HG02870 (cell line): Measurements from ENCODE around the gene DCDC2C.
"Not testable (repeated sequence)": the region's sequence is repeated elsewhere in the genome, so short reads cannot be mapped to it uniquely, and the experiment has no call there.

Source experiments
- ATAC-seq: cut with Tn5 transposase; IDR thresholded peaks from one replicate; pipeline ENCODE4 v1.9.1; 2021; ENCODE audit warnings: mild to moderate bottlenecking, moderate library complexity; ENCODE audit not compliant: unreplicated experiment

The DCDC2C gene

DNA sequence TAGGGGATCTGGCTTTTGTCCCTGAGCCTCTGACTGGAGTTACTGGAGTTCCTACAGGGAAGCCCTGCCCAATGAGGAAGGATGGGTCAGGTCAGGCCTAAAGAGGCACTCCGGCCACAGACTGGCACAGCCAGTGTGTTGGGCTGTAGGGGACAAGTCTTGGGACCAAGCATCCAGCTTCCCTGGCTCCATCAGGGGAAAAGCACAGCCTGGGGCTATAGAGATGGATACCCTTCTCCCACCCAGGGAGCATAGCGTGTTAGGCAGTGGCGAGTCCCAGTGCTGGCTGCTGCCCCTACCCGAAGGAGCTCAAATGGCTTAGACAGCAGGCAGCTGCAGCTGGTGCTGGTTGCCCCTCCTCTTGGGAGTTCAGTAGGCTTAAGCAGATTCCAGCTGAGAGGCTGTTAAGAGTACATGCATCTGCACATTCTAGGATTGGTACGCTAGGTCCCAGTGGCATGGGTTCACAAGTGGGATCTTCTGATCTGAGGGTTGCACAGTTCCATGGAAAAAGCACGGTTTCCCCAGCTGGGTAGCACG, 111.4 kb downstream of the DCDC2C start:
- no peak for ATAC-seq

DNA sequence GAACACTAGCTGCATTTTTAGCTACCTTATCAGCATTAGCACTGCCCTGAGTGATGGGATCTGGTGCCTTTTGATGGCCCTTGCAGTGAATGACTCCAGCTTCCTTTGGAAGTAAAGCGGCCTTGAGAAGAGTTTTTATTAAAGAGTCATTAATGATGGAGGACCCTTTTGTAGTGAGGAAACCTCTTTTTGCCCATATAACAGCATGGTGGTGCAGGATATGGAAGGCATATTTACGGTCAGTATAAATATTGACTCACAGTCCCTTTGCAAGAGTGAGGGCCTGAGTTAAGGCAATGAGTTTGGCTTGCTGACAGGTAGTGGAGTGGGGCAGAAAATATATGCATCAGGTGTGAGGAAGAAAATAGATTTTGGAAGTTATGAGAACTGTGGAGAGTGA, 113.8 kb downstream of the DCDC2C start:
- not testable (repeated sequence) for ATAC-seq

DNA sequence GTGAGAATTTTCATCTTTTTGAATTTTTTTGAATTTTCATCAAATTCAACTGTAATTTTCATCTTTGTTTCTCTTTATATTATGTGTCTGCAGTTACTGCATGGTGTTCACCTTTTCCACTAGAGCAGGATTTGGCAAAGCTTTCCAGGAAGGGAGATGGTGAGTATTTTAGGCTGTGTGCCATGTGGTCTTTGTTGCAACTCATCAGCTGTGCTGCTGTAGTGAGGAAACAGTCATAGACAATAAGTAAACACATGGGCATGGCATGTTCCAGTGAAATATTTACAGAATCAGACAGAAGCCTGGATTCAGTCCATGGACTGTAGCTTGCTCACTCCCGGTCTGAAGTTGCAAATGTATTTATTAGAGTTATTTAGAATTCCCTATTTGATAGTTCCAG, 120.4 kb downstream of the DCDC2C start:
- no peak for ATAC-seq

DNA sequence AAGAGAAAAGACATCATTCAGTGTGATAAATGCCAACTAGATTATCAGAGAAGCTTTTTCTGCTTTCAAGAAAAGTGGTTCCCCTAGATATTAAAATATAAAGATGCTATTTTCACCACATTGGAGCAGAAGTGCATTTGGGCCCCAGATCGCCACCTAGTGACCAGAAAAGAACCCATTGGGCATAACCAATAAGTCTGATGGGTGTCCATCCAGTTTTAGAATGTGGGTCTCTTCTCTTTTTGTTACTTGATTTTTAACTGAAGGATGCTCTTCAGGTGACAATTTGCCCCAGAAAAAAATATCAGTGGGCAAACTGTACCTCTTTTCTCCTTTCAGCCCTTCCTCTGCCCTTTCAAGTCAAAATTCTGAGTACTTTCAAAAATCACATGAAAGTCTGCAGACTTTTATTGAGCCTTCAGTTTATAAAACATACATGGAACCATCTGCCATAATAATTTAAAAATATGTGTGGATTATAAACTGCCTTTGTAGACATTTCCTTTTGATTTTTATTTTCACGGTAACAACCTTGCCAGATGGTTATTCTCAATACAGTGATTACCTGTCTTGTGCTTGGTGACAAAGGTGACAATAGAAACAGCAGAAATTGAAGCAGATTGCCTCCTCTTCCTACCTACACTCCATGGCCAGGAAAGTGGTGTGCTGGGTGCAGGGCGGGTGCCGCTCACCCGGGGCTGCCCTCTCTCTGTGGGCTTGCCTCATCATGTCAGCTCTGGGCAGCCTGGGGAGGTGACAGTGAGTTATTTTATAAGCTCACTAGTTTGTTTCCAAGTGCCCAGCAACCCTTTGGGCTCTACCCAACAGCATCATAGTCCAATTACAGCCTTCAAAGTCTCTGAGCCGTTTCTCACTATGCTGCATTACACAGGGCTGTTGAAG, 124.5 kb downstream of the DCDC2C start:
- peak; percentile 54 for ATAC-seq

- no peak for ATAC-seq
Measured at GRCh38 chr2:3830796-3831195, 127.4 kb downstream of the DCDC2C start.

DNA sequence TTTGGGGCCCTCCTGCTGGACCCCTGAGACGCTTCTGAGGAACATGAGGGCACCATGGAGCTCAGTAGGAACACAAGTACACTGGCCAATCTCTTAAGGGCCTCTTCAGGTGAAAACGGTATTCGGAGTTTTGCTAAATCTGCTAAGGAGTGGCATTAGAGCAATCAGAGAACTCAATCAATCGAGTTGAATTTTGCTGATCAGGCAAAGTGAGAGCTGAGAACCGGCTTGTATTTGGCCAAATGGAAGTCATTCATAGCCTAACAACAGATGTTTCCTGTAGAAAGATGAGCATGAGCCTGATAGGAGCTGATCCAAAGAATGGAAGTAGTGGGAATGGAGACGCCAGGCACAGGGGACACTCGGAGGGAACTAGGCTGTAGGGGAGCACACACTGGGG, 133.7 kb downstream of the DCDC2C start:
- ATAC-seq: no peak

DNA sequence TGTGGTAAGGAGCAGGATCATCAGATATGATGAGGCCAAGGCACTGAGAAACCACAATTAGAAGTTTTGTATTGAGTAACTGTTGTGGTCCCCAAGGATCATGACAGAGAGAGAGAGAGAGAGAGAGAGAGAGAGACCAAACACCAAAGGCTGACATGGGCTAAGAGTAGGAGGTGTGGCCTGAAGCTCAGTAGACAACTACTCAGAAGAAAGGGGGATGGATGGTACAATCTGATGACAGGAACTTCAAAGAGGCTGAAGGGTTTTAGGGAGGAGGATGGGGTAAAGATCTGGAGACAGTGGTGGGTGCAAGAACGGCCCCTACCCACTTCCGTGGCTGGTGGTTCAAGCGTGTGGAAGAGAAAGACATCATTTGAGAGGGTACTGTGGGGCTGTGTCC, 135.0 kb downstream of the DCDC2C start:
- no peak for ATAC-seq

DNA sequence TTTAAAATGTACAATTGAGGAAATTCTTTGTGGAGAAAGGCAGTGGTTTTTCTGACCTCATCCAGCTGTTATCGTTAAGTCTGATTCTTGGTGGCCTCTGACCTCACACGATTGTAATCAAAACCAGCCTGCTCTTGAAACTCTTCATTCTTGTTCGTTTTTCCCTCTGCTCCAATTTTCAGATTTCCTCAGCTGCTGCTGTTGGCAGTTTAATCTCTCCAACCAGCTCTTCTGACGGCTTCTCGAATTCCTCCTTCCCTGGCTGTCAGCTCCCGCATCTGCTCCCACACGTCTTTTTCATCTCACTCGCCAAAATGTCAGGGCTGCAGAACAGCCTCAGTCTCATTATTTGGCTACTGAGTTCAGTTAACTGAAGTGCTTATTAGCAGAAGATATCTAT, 136.1 kb downstream of the DCDC2C start:
- no peak for ATAC-seq

DNA sequence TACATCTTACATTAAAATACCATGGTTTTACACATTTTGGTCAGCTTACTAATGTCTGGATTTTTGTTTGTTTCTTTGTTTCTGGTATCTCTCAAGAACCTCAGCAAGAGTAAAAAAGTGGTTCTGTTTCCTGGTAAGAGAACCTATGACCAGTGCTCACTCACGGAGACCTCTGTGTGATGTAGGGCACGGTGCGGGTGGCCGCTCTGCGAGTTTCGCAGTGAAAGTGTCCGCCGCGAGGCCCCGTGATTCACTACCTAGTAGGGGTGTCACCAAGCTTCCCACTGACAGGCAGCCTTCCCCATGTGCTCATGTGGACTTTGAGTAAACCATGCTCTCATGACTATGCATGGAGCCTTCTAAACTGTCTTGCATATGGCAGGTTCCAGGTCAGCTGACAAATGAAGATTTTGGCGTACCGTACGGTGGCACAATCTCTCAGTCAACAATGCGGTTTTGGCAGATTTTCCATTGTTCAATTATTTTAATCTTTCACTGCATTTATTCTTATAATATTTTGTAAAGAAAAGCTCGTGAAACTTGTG, 137.3 kb downstream of the DCDC2C start:
- ATAC-seq: no peak

DNA sequence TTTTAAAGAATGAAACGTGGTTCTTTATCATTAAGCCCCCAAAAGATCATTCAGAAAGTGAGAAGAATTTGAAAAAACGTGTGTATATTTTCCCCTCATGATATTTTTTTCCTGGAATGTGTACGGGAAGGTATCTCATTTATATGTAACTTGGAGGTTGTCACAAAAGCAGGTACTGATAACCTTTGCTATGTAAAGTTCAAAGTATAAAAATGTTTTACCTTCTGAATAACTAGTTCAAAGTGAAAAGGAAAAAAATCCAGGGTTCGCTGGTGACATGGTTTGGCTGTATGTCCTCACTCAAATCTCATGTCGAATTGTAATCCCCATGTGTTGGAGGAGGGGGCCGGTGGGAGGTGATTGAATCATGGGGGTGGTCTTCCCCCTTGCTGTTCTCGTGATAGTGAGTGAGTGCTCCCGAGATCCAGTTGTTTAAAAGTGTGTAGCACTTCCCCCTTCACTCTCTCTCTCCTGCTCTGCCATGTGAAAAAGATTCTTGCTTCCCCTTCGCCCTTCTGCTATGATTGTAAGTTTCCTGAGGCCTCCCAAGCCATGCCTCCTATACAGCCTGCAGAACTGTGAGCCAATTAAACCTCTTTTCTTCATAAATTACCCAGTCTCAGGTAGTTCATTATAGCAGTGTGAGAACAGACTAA, 144.2 kb downstream of the DCDC2C start:
- ATAC-seq: no peak

DNA sequence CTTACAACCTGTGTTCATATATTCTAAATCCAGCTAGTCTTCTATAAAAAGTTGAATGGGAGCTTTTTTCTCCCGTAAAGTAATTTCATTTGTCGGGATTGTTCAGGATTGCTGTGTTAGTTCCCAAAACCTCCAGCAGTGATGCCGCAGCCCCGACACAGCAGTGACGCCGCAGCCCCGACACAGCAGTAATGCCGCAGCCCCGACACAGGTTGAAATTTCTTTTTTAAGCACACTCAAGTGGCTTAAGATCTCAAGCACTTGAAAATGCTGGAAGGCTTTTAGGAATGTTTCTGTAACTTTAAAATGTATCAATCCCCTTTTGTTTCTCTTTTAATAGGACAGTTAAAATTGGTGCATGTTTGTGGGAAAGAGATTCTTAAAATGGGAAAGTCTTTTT, 145.4 kb downstream of the DCDC2C start:
- ATAC-seq: no peak

GRCh38 chr2:3849213-3849612, 145.8 kb downstream of the DCDC2C start:
- ATAC-seq: no peak

DNA sequence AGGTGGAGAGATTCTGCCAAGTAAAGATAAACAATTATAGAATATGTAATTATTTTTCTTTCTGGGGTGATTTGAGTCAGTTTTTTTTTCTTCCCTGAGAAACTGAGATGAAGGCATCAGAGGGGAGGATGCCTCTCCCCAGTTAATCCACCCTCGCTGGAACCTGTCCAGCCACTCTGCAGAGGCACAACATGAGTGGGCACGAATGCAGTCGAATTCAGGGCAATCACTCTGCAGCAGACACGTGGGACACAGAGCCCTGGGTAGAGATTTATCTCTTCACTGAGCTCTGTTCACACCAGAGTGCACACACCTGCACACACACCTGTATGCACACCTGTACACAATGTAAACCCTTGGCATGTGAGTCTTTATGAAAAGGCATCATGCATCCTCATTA, 154.2 kb downstream of the DCDC2C start:
- no peak for ATAC-seq

- no peak for ATAC-seq
Measured at GRCh38 chr2:3864943-3865865, 161.8 kb downstream of the DCDC2C start.

GRCh38 chr2:3867469-3867868, 164.1 kb downstream of the DCDC2C start:
- no peak for ATAC-seq

DNA sequence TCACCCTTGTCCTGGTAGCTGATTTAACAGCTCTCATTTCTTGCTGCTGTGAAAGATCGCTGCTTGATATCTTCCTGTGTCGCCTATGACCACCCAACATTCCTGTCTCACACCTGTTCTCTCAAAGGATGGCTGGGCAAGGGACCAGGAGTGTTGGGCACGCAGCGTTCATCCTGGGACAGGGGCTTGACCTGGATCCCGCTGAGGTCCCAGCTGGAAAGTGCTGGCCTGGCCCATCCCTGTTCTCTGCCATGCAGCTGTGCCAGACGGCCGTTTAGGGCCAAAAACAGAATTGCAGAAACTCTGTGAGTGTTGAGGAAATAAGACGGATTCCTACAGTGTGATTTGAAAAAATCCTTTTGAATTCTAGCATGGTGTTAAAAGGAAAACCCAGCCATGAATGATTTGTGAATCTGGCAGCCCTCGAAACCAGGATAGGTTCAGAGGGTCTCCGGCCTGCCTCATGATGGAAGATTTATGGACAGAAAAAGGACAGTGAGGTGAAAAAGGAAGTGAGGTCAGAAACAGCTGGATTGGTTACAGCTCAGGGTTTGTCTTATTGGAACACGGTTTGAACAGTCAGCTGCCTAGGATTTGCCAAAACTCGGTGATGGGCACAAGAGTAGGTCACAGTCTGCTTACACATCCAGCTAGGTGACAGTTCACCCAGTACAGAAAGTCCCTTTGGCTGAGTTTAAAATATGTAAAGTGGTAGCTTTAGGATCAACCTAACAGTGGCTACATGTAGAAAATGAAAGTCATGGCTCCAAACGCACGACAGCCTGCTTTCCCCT, 164.8 kb downstream of the DCDC2C start:
- ATAC-seq: no peak

GRCh38 chr2:3870222-3870621, 166.8 kb downstream of the DCDC2C start:
- ATAC-seq: no peak

DNA sequence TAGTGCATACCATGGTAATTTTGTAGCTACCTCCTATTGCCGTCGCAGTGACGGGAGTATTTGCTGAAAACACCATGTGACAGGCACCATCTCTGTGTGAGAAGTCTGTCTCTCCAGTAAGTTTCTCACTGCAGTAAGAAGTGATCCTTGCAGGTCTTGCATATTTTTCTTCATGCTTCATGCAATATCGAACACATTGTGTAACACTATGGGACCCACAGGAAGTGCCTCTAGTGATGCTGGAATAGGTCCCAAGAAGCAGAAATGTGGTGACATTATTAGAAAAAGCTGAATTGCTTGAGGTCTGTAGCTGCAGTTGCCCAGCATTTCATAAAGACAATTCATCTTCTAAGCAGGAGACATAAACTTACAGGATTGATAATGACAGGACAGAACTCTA, 167.6 kb downstream of the DCDC2C start:
- no peak for ATAC-seq

- no peak for ATAC-seq
Measured at GRCh38 chr2:3872451-3872850, 169.1 kb downstream of the DCDC2C start.

GRCh38 chr2:3873899-3874298, 170.5 kb downstream of the DCDC2C start:
- ATAC-seq: no peak
